Smooth muscle cell (in vitro differentiated cells): Measurements from ENCODE around the gene GPRIN2. TPM values are rescaled to one million over a fixed set of nuclear protein-coding genes. Genes with fewer than 3 reads are reported as not detected.
"Not testable (repeated sequence)": the region's sequence is repeated elsewhere in the genome, so short reads cannot be mapped to it uniquely, and the experiment has no call there.

Experiments
- DNase-seq: peaks from one replicate; lab custom pipeline; 2025; ENCODE audit not compliant: unreplicated experiment; lab: John Stamatoyannopoulos, UW
- H2AFZ ChIP-seq: fragments of 200-600 bp; sonication (generic); 2 replicates; pipeline ENCODE4 v1.6.0; 2016; ENCODE audit warnings: antibody characterized with exemption, low read depth, mild to moderate bottlenecking
- H3F3A ChIP-seq: fragments of 200-600 bp; sonication (generic); 2 replicates; pipeline ENCODE4 v1.6.0; 2017; ENCODE audit warnings: antibody characterized with exemption, low read depth
- H3K27ac ChIP-seq: fragments of 200-600 bp; sonication (generic); 2 replicates; pipeline ENCODE4 v1.5.1; 2016; ENCODE audit warnings: low read depth, mild to moderate bottlenecking
- H3K27me3 ChIP-seq: fragments of 200-600 bp; sonication (generic); 2 replicates; pipeline ENCODE4 v1.6.1; 2016; ENCODE audit warnings: low read depth, mild to moderate bottlenecking
- H3K36me3 ChIP-seq: fragments of 200-600 bp; sonication (generic); 2 replicates; pipeline ENCODE4 v1.5.1; 2016; ENCODE audit warnings: low read depth
- H3K4me1 ChIP-seq: fragments of 200-600 bp; sonication (generic); 2 replicates; pipeline ENCODE4 v1.5.1; 2016; ENCODE audit warnings: low read depth
- H3K4me2 ChIP-seq: fragments of 200-600 bp; sonication (generic); 2 replicates; pipeline ENCODE4 v1.6.0; 2016; ENCODE audit warnings: mild to moderate bottlenecking
- H3K4me3 ChIP-seq: fragments of 200-600 bp; sonication (generic); 2 replicates; pipeline ENCODE4 v1.5.1; 2016; ENCODE audit warnings: mild to moderate bottlenecking
- H3K79me2 ChIP-seq: fragments of 200-600 bp; sonication (generic); 2 replicates; pipeline ENCODE4 v1.6.0; 2016; ENCODE audit warnings: low read depth, mild to moderate bottlenecking
- H3K9ac ChIP-seq: fragments of 200-600 bp; sonication (generic); 2 replicates; pipeline ENCODE4 v1.6.0; 2016; ENCODE audit warnings: low read depth
- H3K9me3 ChIP-seq: fragments of 200-600 bp; sonication (generic); replicated peaks from 2 replicates; pipeline ENCODE4 v1.5.1; 2016; ENCODE audit warnings: low read depth
- H4K20me1 ChIP-seq: fragments of 200-600 bp; sonication (generic); 2 replicates; pipeline ENCODE4 v1.6.0; 2016; ENCODE audit warnings: low read depth
- WGBS: methylation state at CpG from one replicate; pipeline ENCODE4 v1.1.7; 2016; ENCODE audit warnings: low lambda C conversion rate; 5-methylcytosine and 5-hydroxymethylcytosine counted together
- polyA plus RNA-seq: library from polyadenylated mRNA; unstranded; fragments of >200 nt; fragmentation: Nextera tagmentation; extraction: Ambion mirVana; gene quantifications from 2 replicates; pipeline ENCODE4 v1.2.1, GENCODE V29; 2016
- total RNA-seq: library from RNA; depleted of rRNA; stranded (reverse); fragments of >200 nt; gene quantifications from 2 replicates; pipeline ENCODE4 v1.2.3, GENCODE V29; 2014

GPRIN2 gene
- total and polyA plus RNA-seq, 2 experiments from 2014 or later = 0.54 TPM; not detected in 1

DNA sequence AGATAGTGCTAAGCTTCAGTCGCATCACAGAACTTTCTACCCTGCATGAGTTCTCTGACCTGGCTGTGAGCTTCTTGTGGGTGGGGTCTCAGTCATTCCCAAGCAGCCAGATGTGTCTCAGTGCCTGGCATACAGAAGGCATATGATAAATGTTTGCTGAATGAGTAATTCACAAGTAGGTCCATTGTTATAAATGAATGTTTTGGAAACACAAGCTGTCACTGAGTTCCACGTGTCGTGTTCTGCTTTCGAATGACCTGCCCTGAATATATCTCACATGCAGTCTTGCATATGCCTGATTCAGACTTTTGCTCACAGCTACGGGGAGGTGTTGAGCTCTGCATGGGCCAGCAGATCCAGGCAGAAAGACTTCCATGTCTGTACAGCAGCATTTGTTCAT, 44.5 kb downstream of the GPRIN2 start:
- not testable (repeated sequence) for H3K4me1 ChIP-seq, H3F3A ChIP-seq, H3K4me2 ChIP-seq, H4K20me1 ChIP-seq, H3K9me3 ChIP-seq, H3K4me3 ChIP-seq, H3K36me3 ChIP-seq, H3K9ac ChIP-seq, H2AFZ ChIP-seq, H3K27ac ChIP-seq, H3K27me3 ChIP-seq, H3K79me2 ChIP-seq, DNase-seq
- WGBS = no CpG with 5 or more reads among the region's 5 CpGs

Other genes with a start within 250 kb of the GPRIN2 start
- 50.3 and 81.1 TPM in 2 replicates for gene ANXA8L1, start 180.9 kb downstream of the GPRIN2 start, total RNA-seq
- gene ANXA8L1, start 180.9 kb downstream of the GPRIN2 start, polyA plus RNA-seq = 11.5 and 64.4 TPM in 2 replicates
- 0.09 TPM in 1 of 2 replicates, not detected in the other for gene NPY4R, start 90.7 kb downstream of the GPRIN2 start, total RNA-seq
- gene NPY4R, start 90.7 kb downstream of the GPRIN2 start, polyA plus RNA-seq = 0.21 TPM in 1 of 2 replicates, not detected in the other
- gene SYT15, start 22.5 kb upstream of the GPRIN2 start, total RNA-seq = 0.13 and 0.22 TPM in 2 replicates
- gene SYT15, start 22.5 kb upstream of the GPRIN2 start, polyA plus RNA-seq = 0.89 and 1.4 TPM in 2 replicates